Measurements from ENCODE around the gene TRAPPC5.

GRCh38 chr19:7658219-7658686 lies 22.4 kb upstream of the TRAPPC5 start:
- TF ChIP-seq POLR2A (IDR thresholded peaks at IDR 0.05; ENCODE audit: low read depth, low read length) (no peak), POLR2AphosphoS5 (IDR thresholded peaks at IDR 0.05; ENCODE audit: low read depth, low read length) (no peak)

Measured in GM12891 (cell line).